HG02973 (cell line): ENCODE data around the gene MRPL17.

Source experiments
- ATAC-seq: cut with Tn5 transposase; IDR thresholded peaks from one replicate; pipeline ENCODE4 v1.9.1; 2021; ENCODE audit warnings: moderate library complexity; ENCODE audit not compliant: unreplicated experiment

Gene MRPL17

DNA sequence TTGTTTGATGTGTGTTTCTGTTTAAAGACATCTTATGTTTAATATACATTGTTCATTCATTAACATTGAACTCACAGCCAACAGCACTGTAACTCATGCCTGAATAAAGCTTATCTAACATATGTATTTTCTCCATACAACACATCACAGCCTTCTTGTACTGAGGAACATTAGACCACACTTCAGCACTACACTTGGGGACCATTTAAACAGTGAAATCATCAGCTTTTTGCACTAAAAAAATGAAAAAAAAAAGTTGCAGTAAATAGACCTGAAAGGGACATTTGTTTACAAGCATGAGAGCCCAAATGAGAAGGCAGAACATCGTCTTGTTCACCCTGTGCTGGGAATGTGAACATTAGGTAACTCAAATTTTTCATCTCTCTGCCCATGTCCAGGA, 48.6 kb downstream of the MRPL17 start:
- ATAC-seq: no peak

DNA sequence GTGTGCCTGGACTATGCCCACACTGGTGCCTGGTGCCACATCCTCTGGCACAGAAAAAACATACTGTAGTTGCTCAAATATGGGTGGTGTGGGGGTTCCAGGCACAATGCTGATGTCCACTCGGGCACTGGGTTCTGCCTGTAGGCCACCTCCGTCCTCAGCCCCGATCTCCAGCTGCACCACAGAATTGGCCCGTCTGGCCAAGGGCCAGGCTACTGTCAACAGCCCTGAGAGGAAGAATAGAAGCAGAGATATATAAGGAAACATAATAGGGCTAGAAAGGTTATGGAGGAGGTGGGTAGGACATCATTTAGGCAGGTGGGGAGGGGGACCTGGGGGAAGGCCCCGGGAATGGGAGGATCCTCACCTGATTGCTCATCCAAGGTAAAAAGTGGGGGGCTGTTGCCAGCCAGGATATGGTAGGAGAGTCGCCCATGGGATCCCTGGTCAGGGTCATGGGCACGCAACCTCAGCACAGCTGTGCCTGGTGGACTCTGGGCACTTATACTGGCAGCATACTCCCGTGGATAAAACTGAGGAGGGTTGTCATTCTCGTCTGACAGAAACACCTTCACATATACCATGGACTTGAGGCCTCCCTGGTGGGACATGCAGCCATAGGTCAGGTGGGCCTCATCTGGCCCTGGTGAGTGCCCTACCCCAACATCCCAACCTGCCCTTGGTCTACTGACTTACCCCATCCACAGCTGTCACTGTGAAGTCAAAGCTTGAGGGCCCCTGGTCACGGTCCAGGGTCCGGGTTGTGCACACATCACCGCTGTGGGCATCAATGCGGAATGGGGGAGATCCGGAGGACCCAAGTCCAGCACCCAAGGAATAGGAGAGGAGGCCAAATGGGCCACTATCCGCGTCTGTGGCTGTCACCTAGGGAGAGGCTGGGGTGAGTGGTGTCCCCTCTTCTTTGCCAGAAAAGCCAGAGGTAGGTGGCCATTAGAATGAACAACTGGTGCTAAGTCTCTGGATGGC, 49.4 kb downstream of the MRPL17 start:
- no peak for ATAC-seq

DNA sequence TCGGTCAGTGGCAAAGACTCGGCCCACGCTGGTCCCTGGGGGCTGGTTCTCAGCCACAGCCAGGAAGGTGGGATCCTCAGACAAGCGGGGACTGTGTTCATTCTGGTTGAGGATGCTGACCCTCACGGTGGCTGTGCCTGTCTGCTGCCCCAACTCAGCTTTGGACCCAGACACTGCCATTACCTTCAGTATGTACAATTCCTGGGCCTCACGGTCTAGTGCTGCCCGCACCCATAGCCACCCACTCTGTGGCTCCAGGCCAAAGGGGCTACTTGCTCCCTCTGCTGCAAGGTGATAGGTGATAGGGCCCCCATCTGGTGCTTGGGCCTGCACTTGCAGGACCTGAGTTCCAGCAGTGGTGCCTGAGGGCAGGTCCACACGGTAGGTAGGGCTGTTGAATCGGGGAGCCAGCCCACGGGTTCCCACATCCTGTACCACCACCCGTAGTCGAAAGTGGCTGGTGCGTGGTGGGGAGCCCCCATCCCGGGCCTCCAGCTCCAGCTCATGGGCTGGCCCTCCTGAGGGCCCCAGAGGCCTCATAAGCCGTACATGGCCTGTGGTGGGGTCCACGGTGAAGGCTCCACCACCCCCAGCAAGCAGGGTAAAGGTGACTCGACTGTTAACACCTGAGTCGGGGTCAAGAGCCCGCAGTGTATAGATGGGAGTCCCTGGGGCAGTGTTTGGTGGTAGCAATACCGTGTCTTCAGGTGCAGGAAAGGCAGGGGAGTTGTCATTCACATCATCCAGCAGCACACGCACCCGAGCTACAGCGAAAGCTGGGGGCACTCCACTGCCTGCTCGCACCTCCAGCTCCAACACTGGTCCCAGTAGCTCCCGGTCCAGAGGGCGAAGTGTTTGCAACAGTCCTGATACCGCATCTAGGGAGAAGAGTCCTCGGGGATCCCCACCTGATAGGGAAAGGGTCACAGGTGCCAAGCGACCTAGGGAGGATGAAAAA, 50.7 kb downstream of the MRPL17 start:
- ATAC-seq: no peak

DNA sequence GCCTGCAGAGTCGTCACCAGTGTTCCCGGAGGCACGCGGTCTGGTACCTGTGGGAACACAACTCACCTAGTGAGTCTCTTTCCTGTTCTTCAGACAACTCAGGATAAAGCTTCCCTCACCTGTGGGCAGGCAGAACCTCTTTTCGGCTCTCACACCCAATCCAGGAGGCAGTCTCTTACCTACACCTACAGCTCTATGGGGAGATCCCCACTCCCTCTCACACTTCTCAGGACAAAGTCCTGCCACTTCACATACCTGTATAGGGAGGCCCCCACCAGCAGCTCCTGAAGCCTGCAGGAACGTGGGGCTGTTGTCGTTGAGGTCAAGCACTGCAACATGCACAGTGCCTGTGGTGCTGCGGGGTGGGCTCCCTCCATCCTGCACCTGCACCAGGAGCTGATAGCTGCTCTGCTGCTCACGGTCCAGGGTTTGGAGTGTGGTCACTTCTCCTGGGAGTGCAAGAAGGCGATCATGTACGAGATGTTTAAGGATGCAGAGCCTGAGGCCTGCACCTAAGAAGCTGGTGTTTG, 51.7 kb downstream of the MRPL17 start:
- ATAC-seq: no peak

DNA sequence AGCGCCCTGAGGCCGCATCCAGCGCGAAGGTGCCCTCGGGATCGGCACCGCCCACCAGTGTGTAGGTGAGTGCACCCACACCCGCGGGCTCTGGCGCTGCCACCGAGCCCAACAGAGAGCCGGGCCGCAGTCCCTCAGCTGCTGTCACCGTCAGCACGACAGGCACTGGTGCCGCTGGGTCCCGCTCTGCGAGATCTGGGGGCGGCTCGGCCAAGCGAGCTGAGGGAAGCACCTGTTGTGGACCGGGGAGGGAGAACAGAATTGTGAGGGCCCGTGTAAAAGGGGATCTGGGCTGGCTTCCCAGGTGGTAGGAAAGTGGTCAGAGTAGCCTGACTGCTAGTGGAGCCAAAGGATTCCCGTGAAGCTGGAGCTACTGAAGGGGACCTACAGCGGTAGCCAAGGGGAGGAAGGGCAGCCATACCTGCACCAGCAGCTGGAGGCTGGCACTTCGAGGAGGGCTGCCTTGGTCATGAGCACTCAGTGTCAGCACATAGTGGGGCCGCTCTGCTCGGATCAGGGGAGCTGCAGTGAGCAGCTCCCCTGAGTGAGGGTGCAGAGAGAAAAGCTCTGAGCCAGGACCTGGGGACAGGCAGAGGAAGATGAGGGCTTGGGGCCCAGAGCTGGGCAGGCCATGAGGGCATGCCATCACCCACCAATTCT, 52.4 kb downstream of the MRPL17 start:
- ATAC-seq: no peak
